ENCODE data around the gene C19orf12.

DNA sequence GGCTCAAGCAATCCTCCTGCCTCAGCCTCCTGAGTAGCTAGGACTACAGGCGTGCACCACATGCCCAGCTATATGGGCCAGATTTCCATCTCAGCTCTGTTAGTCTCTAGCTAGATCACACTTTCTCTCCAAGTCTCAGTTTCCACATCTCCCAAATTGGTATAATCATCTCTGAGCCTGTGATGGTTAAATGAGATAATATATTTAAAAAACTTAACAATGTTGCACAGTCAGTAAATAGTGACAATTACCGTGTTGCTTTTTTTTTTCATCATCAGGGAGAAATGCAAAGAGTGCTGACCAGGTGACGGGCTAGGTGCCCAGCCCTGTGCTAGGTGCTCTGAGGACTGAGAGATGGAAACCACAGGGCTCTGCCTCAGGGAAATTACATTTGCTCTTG, 36.9 kb upstream of the C19orf12 start:
- no peak for TF ChIP-seq EZH2 (IDR thresholded peaks at IDR 0.05; ENCODE audit: low read length, missing control alignments)
- TF ChIP-seq, protein P1, sequence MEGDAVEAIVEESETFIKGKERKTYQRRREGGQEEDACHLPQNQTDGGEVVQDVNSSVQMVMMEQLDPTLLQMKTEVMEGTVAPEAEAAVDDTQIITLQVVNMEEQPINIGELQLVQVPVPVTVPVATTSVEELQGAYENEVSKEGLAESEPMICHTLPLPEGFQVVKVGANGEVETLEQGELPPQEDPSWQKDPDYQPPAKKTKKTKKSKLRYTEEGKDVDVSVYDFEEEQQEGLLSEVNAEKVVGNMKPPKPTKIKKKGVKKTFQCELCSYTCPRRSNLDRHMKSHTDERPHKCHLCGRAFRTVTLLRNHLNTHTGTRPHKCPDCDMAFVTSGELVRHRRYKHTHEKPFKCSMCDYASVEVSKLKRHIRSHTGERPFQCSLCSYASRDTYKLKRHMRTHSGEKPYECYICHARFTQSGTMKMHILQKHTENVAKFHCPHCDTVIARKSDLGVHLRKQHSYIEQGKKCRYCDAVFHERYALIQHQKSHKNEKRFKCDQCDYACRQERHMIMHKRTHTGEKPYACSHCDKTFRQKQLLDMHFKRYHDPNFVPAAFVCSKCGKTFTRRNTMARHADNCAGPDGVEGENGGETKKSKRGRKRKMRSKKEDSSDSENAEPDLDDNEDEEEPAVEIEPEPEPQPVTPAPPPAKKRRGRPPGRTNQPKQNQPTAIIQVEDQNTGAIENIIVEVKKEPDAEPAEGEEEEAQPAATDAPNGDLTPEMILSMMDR (conservative IDR thresholded peaks at IDR 0.05 in 1 of 2, IDR thresholded peaks at IDR 0.05 in 1 of 2; ENCODE audit: low read depth in 1 of 2, low read length in 2 of 2) = no peak
